ENCODE results near the gene CAPN5.

The CAPN5 gene

DNA sequence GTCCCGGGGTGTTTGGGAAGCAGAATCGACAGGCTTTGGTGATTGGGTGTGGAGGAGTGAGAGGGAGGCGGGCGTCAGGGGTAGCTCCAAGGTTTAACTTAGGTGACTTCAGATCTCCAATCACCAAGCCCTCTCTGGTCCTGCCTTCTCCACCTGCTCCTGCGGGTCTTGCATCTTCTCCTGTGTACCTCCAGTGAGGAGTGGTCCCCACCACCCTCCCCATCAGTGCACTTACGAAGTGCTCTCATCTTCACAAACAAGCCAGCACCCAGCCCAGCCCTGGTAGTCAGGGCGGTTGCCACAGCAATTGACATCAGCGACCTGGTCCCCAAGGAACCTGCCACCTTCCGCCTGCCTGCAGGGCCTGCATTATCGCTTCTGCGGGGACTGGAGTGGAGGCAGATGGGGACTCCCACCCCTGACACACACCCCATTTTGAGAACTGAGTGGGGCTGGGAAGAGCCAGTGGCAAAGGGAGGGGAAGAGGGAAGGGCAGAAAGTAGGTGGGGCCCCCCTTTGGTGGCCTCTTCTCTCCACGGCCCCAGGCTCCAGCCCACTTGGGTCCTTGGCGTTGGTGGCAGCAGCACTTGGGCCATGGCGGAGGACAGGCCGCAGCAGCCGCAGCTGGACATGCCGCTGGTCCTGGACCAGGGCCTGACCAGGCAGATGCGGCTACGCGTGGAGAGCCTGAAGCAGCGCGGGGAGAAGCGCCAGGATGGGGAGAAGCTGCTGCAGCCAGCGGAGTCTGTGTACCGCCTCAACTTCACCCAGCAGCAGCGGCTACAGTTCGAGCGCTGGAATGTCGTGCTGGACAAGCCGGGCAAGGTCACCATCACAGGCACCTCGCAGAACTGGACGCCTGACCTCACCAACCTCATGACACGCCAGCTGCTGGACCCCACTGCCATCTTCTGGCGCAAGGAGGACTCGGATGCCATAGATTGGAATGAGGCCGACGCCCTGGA is 35.8 kb downstream of the CAPN5 start, which contains the start of gene OMP:
OMP (plus strand) TSS at position 595 of the 965 bp plus-strand sequence; CDS start at position 595, 0 bp downstream.
- DNase-seq = no peak

DNA sequence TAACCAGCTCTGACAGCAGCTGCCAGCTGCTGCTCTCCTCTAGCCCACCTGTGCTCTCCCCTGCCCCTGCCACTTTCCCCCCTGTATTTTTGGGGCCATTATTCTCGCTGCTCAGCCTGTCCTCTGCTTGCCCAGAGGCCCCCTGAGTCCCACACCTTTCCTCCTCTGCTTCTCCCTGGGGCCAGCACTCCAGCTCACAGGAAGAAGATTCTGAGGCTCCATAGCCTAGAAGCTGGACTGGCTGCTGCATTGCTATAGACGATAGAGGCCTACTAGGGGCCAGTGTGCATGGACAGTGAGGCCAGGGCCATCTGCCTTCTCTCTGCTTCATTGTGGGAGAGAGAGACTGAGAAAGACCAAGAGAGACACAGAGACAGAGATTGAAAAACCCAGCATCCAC is 36.5 kb downstream of the CAPN5 start:
- DNase-seq = no peak

DNA sequence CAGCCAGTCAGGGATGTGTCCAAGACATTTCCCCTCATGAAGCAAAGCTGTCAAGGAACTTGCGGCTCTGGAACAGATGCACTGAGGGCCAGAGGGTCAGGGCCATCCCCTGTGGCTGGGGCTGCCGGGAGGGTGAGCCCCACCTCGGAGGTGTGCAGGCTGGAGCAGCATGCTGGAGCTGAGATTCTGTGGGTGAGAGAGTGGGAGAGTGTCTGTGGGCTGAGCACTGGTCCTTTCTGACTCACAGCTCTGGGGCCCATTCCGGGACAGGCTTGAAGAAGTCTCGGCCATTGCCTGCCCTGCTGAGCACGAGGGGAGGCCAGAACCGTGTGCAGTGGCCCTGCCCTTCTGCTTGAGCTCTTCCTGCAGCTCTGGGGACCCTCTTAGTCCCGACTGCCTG is 38.0 kb downstream of the CAPN5 start:
- no peak for DNase-seq

DNA sequence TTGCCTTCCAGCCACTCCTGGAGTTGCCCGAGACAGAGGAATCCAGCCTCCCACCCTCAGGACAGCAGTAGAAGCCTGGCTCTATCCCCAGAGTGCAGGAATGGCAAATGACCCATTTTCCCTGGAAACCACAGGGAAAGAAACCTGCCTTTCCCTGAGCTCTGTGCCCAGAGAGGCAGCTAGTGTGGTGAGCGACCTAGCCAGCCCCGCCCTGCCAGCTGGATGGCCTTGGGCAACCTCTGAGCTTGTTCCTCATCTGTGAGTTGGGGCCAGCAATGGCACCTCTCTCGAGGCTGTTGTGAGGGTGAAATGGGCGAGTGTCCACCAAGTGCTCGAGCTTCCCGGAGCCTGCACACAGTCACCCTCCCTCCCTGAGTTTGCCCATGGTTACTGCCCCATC is 39.5 kb downstream of the CAPN5 start:
- DNase-seq = no peak

DNA sequence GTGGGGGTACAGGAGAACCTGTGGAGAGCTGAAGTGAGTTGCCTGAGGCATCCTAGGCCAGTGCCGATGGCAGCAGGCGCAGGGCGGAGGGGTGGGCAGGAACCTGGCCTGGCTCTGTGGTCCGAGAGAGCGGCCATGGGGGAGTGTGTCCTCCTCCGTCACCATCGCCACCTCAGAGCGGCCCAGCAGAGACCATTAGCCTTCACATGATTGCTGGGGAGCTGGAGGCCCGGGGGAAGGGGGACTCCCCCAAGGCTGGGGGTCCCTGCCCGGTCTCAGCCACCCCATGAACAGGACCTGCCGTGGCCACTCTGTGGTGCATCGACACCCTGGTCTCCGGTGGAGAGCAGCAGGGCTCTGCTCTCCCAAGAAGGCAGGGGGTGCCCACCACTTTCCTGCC is 40.0 kb downstream of the CAPN5 start:
- no peak for DNase-seq

DNA sequence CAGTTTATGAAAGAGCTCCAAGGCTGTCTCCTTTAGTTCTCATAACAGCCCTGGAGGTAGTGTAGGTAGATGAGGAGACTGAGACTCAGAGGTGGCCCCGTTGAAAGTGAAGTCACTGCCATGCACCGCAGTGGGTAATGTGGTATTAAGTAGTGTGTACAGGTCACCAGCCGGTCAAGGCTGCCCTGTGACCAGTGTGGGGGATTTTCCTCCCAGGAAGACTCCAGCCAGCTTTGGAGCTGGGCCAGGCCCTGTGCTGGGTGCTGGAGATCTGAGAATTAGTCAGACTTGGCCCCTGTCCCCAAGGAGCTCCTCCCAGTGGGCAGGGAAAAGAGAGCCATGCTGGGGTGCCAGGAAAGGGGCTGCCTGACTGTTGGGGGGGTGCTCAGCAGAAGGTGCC is 41.2 kb downstream of the CAPN5 start:
- no peak for DNase-seq

DNA sequence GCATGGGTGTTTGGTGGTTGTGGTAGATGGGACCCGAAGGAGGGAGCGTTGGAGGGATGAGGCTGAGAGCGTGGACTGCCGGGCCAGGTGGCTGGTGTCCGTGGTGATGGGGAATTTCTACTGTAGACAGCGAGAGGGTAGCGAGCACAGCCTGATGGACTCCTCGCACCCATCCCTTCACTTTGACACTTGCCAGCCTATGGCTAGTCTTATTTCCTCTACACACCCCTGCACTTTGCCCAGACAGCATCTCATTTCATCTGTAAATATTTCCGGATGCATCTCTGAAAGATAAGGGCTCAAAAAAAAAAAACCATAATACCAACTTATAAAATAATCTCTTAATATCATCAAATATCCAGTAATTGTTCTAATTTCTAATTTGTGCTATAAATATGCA is 41.7 kb downstream of the CAPN5 start:
- no peak for DNase-seq

DNA sequence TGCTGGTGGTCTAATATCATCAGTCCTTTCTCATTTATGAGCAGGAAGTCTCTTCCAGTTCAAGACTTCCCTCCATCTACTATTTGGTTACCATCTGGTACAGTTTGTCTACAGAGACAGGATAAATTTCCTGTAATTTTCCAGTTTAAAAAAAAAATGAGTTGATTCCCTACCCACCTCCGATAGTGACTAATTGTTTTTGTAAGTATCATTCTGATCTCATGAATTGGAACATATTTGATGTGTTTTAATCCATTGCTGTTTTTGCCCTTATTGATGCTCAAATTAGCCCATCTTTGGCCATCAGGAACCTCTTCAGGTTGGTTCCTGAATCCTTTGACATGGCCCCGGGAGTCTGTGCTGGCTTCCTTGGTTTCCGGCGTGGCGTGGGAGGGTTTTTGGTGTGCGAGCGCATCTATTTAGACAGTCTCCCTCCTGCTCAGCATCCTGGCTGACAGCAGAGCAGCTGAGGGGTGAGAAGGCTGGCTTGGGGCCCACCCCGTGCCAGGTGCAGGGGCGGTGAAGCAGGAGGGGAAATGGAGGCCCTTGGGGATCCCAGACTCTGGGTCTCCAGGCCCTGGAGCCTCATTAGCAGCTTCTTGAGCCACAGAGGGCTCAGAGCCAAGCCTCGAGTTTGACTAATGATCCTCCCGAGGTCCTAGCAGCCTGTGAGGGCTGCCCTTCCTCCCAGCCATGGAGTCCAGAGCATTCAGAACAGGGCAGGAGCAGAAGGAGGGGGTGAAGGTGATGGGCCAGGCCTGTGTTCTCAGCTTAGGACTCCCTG is 42.7 kb downstream of the CAPN5 start:
- no peak for DNase-seq

DNA sequence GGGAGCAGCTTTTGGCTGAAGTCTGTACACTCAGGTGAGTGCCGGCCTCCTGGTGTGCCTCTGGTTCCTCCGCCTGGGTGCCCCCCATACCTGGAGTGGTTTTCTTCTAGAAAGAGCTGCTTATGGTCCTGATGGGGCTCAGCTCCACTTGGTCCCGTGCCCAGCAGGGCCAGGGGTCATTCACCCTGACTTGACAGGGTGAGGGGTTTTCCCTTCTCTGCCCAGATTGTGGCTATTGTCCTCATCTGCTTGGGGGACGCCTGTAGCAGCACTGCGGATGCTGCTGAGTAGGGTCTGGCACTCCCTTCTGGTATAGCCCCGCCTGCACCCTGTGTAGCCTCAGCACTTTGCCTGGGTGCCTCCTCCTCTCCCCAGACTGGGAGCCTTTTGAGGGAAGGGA is 44.1 kb downstream of the CAPN5 start:
- DNase-seq = no peak

DNA sequence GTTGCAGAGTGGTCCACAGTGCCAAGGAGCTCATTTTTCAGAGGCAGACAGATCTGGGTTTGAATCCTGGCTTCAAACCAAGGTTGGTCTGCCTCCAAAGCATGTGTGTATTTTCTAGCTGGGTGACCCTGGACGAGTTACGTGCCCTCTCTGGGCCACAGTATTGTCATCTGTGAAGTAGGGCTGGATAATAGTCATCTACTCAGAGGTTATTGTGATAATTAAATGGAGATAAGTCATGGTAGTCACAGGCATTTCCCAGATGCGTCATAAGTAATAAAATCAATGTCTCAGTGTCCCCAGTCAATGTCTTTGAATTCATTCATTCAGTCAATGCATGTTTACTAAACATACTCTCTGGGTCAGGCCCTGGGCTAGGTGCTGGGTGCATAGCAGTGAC is 44.5 kb downstream of the CAPN5 start:
- no peak for DNase-seq

DNA sequence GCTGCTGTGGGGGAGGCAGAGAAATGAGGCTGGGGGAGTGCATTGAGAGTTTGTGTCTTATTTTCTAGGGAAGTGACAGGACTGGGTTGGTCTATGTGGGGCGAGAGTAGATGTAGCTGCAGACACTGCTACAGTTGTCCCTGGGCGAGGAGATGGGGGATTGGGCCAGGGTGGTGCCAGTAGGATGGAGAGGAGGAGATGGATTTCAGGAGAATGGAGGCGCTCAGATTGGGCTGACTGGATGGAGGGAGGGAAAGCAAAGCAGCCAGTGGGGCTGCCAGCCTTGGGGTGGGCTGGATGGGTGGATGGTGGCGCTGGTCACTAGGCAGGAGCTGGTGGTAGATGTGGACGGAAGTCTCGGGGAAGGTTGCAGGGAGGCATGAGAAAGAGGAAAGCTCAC is 45.2 kb downstream of the CAPN5 start:
- DNase-seq = no peak

DNA sequence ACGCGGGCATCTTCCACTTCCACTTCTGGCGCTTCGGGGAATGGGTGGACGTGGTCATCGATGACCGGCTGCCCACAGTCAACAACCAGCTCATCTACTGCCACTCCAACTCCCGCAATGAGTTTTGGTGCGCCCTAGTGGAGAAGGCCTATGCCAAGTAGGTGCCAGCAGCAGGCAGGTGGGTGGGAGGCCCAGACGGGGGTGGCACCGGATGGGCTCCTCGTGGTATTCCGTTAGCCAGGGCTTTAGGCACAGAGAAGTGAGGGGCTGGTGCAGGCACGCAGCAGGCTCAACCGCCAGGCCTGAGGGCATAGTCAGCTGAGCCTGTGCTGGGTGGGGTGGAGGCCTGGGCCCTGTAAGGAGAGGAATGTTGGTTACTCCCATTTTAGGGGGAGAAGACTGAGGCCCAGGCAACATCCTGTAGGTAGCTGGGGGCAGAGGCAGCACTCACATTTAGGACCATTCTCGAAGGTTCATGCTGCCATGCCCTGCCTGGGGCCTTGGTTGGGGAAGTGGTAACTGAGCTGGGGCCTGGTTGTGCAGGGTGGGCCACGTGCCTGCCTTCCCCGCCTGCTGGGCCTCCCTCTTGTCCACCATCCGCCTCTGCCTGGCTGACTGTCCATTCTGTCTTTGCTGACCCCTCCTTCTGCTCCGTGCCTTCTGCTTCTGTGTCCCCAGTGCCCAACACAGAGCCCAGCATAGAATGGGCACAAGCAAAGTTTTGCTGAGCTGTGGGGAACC is 46.0 kb downstream of the CAPN5 start:
- no peak for DNase-seq

DNA sequence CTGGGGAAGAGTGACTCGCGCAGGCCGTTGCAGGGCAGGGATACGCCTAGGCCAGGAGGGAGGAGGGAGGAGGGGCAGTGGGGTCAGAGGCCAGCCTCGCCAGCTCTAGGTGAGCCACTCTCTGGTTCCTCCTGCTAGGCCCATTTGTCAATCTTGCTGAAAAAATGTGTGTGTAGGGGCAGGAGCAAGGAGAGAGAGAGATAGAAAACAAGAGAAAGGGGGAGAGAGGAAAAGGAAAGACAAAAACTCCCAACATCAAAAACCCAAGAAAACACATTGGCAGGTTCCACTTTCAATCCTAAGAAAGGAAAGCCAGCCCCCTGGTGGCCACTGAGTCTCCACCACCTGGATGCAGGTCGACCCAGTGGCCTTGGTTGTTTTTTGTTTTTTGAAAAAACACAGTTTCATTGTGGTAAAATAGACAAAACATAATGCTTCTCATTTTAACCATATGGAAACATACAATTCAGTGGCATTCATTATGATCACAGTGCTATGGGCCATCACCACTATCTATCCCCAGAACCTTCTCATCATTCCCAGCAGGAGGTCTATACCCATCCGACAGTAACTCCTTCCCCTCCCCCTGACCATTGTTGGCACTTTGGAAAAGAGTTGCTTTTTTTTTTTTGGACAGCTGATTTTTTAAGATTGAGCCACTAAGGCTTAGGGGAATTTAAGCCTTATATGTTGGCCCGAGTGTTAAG is 46.8 kb downstream of the CAPN5 start:
- no peak for DNase-seq

DNA sequence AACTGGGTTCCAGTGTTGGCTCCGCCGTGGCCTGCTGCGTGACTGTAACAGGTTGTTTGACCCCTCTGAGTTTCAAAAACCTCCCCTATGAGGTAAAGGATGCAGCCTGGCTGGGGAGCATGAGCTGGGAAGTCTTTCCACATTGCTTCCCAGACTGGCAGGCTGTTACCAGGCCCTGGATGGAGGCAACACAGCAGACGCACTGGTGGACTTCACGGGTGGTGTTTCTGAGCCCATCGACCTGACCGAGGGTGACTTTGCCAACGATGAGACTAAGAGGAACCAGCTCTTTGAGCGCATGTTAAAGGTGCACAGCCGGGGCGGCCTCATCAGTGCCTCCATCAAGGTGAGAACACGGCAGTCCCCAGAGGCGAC is 47.3 kb downstream of the CAPN5 start:
- DNase-seq = no peak

DNA sequence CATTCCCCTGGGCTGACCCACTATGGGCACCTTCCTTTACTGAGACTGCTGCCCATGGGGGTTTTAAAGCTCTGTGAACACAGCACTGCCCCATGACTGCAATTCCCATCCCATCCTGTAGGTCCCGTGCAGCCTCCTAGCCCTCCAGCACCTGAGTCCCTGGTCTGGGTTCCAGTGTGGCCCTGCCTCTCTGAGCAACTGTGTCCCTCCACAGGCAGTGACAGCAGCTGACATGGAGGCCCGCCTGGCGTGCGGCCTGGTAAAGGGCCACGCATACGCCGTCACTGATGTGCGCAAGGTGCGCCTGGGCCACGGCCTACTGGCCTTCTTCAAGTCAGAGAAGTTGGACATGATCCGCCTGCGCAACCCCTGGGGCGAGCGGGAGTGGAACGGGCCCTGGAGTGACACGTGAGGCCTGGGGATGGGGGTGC is 48.4 kb downstream of the CAPN5 start:
- DNase-seq = no peak

DNA sequence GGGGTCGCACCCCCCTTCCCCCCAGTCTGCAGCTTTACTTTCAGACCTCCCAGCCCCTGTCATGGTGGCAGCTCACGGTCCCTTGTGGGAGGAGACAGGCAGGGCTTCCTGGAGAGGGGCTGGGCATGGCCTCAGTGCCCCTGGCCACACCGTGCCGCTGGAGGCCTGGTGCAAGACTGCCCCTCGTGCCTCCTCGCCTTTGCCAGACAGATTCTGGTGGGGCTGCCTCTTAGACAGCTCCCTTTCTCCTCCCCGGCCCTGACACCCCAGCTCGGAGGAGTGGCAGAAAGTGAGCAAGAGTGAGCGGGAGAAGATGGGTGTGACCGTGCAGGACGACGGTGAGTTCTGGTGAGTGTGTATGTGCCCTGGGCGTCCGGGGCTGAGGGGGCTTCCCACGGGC is 49.2 kb downstream of the CAPN5 start:
- DNase-seq = no peak

DNA sequence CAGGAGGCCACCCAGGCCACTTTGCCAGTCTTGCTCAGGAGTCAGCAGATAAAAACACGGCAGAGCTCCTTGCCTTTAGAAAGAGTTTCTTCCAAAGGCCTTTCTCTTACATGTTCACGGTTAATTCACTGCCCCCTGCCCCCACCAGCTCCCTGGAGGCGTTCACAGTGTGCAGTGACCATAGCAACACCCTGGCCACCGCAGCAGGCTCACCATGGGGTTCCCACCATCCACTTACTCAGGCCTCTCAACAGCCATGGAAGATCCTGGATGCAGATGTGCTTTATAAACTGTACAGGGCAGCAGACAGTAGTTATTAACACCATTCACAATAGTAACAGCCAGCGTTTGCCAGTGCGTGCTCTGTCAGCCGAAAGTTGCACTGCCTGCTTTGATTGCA is 50.7 kb downstream of the CAPN5 start:
- DNase-seq = no peak

DNA sequence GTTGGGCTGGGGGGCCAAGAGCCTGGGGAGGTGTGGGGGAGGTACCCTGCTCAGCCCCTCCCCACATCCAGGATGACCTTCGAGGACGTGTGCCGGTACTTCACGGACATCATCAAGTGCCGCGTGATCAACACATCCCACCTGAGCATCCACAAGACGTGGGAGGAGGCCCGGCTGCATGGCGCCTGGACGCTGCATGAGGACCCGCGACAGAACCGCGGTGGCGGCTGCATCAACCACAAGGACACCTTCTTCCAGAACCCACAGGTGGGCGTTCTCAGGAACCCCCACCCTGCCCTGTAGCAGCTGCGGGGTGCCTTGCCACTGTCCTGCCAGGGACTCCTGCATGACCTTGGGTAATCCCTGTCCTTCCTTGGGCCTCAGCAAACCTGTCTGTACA is 51.3 kb downstream of the CAPN5 start:
- DNase-seq = no peak

DNA sequence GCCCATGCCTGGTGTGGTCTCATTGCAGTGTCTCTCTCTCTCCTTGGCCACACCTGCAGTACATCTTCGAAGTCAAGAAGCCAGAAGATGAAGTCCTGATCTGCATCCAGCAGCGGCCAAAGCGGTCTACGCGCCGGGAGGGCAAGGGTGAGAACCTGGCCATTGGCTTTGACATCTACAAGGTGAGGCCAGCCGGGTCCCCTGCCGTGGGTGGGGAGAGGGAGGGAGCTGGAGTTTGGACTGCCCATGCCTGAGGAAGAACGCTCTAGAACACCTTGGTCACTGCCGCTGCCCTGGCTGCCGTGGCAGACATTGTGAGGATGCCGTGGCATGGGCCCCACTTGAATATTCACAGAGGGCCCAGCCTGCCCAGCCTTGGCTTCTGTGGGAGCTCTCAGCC is 52.2 kb downstream of the CAPN5 start:
- no peak for DNase-seq

DNA sequence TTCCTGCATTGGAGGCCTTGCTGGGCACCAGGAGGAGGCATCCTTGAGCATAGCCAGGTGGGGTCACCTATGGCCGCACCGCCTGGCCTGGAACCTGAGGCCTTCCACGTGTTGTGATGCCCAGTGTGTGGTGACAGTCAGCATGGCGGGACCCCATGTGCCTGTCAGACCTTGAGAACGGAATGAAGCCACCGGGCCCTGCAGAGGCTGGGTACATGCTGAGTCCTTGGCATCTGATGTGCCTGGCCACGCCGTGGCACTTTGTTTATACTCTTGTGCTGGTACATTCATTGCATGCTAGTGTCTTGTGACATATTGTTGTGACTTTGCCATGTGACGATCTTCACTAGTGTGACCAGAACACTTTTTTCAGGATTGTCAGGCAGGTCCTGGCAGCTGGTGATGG is 52.8 kb downstream of the CAPN5 start:
- DNase-seq = no peak

DNA sequence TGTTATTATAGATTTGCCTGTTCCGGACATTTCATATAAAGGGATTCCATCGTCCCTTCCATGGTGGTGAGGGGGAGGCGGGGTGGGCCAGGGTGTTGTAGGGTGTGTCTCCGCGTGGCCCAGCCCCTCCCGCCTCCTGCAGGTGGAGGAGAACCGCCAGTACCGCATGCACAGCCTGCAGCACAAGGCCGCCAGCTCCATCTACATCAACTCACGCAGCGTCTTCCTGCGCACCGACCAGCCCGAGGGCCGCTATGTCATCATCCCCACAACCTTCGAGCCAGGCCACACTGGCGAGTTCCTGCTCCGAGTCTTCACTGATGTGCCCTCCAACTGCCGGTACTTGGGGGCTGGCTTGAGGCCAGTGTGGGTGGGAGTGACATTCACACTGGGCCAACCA is 53.8 kb downstream of the CAPN5 start:
- no peak for DNase-seq

DNA sequence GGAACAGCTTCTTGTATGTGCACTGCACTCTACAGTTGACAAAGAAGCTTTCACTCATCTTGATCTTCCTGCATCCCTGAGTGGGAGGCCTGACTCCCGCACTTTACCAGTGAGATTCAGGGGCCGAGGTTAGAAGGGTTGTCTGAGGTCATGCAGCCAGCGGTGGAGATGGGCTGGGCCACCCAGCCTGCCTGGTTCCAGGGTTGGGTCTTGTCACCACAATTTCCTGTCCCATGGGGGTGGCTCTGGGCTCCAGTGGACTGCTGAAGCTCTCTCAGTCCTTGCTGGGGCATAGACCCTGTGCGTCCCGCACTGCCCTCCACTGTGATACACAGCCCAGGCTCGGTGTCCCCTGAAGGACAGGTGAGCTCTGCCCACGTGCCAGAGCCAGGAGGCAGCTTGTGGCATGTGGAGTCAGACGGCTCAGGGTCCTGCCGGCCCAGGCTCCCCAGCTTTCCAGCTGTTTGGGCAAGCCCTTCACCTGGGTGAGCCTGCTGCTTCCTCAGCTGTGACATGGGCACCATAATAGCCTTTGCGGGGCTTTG is 54.4 kb downstream of the CAPN5 start:
- no peak for DNase-seq
